Esophagus muscularis mucosa (tissue), 3 donors: Measurements from ENCODE around the gene CNGA3.

Experiments used
- POLR2A ChIP-seq: fragments of 450-650 bp; IDR thresholded peaks from one replicate; pipeline ENCODE4 v1.6.1; 2017; ENCODE audit warnings: antibody characterized with exemption, moderate library complexity, mild to moderate bottlenecking, low read depth
- POLR2AphosphoS5 ChIP-seq, 2 donors: sonication (generic); formaldehyde crosslinking; IDR thresholded peaks; one replicate each; pipeline ENCODE4 v1.6.1; 2017; ENCODE audit warnings: antibody characterized with exemption in 2 of 2
- TF ChIP-seq, protein P1 (sequence below), 3 experiments: fragments of 200-600 bp in 2 of 3; fragments of 450-650 bp in 1 of 3; sonication (generic) in 2 of 3; IDR thresholded peaks; one replicate each; pipeline ENCODE4 v1.5.1; 2017 to 2019; ENCODE audit warnings: antibody characterized with exemption in 3 of 3, mild to moderate bottlenecking in 2 of 3, moderate library complexity in 1 of 3

DNA sequence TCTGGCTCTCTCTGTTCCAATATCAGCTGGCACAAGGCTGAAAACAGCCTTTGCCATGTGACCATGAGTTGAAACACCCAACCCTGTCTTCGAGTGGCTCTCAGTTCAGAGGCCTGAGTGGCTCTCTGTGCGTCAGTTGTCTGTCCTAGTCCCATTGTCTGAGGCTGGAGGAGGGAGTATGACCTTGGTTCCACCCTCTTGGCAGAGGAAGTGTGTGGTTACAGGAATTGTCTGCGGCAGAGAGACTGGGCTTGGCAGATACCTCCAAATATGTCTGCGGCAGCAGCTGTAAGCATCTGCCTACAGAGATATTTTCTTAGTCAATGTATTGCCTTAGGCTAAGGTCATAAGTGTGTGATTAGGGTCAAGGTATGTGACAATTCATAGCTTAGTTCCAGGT, 32.6 kb downstream of the CNGA3 start:
- TF ChIP-seq, protein P1, sequence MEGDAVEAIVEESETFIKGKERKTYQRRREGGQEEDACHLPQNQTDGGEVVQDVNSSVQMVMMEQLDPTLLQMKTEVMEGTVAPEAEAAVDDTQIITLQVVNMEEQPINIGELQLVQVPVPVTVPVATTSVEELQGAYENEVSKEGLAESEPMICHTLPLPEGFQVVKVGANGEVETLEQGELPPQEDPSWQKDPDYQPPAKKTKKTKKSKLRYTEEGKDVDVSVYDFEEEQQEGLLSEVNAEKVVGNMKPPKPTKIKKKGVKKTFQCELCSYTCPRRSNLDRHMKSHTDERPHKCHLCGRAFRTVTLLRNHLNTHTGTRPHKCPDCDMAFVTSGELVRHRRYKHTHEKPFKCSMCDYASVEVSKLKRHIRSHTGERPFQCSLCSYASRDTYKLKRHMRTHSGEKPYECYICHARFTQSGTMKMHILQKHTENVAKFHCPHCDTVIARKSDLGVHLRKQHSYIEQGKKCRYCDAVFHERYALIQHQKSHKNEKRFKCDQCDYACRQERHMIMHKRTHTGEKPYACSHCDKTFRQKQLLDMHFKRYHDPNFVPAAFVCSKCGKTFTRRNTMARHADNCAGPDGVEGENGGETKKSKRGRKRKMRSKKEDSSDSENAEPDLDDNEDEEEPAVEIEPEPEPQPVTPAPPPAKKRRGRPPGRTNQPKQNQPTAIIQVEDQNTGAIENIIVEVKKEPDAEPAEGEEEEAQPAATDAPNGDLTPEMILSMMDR (IDR thresholded peaks at IDR 0.05): no peak
- no peak for TF ChIP-seq POLR2A
- no peak for TF ChIP-seq POLR2AphosphoS5 (IDR thresholded peaks at IDR 0.05)
